Skin epidermis (tissue), 12 donors: ENCODE data around the gene TTLL13.
A peak's percentile ranks its signal among the peaks of the same experiment; 100 is the strongest.

Experiments
- H3K27ac ChIP-seq, 21 experiments: fragments of 200-600 bp; sonication (generic) in 11 of 21; one replicate each; pipeline ENCODE4 v1.5.0; 2020; ENCODE audit warnings: mild to moderate bottlenecking in 3 of 21, inconsistent platforms in 2 of 21, moderate library complexity in 2 of 21
- H3K4me3 ChIP-seq, 7 experiments: fragments of 200-600 bp; sonication (generic) in 2 of 7; one replicate each; pipeline ENCODE4 v1.5.0; 2020; ENCODE audit warnings: inconsistent platforms in 2 of 7, mild to moderate bottlenecking in 2 of 7, moderate library complexity in 1 of 7

TTLL13 gene, protein sequence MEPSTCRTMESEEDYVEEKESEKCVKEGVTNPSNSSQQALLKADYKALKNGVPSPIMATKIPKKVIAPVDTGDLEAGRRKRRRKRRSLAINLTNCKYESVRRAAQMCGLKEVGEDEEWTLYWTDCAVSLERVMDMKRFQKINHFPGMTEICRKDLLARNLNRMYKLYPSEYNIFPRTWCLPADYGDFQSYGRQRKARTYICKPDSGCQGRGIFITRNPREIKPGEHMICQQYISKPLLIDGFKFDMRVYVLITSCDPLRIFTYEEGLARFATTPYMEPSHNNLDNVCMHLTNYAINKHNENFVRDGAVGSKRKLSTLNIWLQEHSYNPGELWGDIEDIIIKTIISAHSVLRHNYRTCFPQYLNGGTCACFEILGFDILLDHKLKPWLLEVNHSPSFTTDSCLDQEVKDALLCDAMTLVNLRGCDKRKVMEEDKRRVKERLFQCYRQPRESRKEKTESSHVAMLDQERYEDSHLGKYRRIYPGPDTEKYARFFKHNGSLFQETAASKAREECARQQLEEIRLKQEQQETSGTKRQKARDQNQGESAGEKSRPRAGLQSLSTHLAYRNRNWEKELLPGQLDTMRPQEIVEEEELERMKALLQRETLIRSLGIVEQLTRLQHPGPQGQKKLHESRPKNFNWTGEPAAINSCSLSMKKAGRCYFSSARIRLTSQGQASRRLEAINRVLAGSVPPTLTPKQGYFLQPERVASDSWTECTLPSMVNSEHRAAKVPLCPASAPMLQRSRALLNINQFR

DNA sequence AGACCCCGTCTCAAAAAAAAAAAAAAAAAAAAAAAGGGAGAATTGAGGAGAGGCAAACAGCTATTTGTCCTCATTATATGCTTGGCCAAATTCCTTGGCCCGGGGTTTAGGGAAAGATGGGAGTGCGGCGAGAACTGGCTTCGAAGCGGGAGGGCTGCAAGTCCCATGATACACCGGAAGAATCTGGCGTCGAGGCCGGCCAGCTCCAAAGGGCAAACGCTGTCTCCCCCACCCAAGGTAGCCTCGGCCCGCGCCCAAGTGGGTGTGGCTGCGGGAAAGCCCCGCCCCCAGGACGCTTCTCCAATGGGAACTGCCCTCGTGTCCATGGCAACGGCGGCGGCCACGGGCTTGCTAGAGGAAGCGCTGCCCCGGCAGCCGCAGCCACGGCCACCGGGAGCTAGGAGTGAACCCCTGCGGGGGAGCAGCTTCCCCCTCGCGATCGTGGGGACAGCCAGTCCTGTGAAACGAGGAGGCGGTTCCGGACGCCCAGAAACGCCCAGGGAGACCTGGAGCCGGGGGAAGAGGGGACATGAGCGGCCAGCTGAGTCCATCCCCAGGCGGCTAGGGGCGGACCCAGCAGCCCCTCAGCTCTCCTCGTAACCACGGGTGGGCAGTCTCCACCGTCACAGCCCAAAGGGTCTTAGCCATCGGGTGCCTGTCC lies at the start of gene TTLL13:
Gene TTLL13 (plus strand): TSS at position 354 of the 661 bp plus-strand sequence. CDS start 1,075 bp downstream, outside the sequence.
- Histone ChIP-seq H3K4me3 (peak within 1 kb of the TSS; percentile 26 to 50 (median 43)), H3K27ac (peak within 1 kb of the TSS in 5 of 21 experiments; percentile 11 to 42 (median 18))

DNA sequence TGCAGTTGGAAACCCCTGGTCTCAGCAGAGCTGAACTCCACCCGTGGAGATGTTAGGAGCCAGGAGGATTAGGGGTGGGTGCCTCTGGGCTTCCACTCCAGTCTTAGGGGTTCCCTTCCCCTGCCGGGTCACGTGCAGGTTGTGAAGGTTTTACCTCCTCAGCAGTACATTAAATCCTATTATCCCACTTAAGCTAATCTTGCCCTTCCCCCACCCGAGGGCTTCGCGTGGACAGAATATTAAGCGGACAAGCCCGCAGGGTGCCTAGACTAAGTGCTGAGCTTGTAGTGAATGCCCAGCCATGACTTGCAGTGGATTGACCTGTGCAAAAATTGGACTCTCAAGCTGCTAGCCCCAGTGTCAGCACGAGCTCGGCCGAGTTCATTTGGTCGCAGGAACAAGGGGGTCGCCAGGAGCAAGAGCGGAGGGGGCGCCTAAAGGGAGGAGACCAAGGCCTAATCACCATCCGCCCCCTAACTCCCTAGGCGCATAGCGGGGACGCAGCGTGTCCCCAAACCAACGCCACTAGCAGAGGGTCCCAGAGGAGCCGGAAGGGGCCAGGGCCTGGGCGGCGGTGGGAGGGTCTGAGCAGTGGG lies 48.7 kb upstream of the TTLL13 start:
- Histone ChIP-seq H3K4me3 (peak overlapping the region; percentile 71 to 92 (median 85)), H3K27ac (peak overlapping the region; percentile 17 to 94 (median 88))

DNA sequence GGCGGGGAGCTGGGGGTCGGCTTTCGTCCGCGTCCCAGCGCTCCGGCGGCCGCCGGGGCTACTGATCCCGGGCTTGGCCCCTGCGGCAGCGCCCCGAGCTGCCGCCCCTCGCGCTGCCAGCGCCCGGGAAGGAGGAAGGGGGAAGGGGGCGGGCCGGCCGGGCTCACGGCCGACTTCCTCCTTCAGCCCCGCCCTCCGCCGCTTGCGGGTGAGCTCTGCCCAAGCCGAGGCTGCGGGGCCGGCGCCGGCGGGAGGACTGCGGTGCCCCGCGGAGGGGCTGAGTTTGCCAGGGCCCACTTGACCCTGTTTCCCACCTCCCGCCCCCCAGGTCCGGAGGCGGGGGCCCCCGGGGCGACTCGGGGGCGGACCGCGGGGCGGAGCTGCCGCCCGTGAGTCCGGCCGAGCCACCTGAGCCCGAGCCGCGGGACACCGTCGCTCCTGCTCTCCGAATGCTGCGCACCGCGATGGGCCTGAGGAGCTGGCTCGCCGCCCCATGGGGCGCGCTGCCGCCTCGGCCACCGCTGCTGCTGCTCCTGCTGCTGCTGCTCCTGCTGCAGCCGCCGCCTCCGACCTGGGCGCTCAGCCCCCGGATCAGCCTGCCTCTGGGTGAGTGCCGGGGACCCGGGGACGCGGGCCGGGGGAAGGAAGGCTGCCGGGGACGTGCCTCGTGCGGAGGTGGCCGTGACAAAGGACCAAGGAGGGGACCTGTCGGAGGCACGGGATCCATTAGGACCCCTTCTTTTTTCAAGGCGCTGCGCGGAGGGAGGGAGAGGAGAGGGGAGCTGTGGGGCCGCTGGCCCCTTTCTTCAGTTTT lies 48.0 kb upstream of the TTLL13 start, which contains the start of gene SEMA4B:
Gene SEMA4B (plus strand): TSS at position 201 of the 814 bp plus-strand sequence. CDS start 249 bp downstream, at position 450.
- peak within 1 kb of the TSS; percentile 71 to 92 (median 85) for H3K4me3 ChIP-seq
- H3K27ac ChIP-seq: peak within 1 kb of the TSS; percentile 17 to 94 (median 88)

DNA sequence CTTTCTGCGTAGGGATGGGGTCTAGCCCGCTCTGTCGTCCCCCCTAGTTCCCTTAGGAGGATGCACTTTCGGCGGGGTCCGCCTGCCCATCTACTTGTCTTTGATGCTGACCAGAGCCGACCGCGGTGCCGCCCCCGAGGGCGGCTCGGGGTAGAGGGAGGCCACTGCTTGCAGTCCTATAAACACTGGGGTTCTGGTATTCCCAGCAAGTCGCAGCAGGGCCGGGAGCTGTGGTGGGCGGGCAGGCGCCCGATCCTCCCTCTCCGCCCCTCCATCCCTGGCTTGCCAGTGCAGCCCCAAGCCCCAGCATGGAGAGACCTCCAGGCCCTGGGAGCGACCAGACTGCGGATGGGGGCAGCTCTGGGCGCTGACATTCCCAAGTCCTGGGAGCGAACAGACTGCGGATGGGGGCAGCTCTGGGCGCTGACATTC lies 47.4 kb upstream of the TTLL13 start:
- Histone ChIP-seq H3K4me3 (peak overlapping the region; percentile 71 to 92 (median 85)), H3K27ac (peak overlapping the region; percentile 17 to 94 (median 88))

DNA sequence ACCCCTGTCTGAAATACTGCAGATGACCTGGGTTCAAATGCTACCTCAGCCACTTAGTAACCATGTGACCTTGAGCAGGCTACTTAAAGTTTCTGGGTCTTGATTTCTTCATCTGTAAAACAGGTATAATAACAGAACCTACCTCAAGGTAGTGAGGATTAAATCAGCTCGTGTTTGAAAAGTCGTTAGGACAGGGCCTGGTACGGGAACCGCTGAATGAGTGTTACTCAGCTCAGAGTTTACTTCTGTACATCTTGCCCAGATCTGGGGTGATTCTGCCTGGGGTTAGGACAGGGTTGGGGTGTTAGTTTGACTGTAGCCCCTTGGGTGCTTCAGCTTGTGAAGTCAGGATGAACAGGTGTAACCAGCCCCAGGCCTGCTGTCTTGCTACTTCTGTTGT lies 46.4 kb upstream of the TTLL13 start:
- peak overlapping the region in 6 of 7 experiments; percentile 74 to 92 (median 86) for H3K4me3 ChIP-seq
- H3K27ac ChIP-seq: peak overlapping the region in 8 of 21 experiments; percentile 84 to 94 (median 91)

DNA sequence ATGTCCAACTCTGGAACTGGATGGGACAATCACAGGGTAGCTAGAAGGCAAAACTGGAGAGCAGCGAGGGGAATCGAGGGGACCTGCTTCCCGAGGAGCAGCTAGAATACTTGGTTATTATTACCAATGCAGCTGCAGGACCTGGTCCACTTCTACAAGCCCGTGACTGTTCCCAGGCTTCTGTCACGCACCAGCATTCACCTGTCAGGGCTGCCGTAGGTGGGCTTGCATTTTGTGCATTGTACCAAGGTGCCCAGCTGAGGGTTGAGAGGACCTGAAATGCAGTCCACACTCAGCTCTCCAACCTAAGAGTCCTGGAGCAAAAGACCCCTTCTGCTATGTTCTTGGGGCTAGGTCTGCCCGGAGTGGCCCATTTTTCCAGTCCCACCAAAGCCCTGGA lies 45.9 kb upstream of the TTLL13 start:
- peak overlapping the region in 7 of 21 experiments; percentile 25 to 94 (median 87) for H3K27ac ChIP-seq
- H3K4me3 ChIP-seq: peak overlapping the region in 4 of 7 experiments; percentile 5 to 88 (median 78)

DNA sequence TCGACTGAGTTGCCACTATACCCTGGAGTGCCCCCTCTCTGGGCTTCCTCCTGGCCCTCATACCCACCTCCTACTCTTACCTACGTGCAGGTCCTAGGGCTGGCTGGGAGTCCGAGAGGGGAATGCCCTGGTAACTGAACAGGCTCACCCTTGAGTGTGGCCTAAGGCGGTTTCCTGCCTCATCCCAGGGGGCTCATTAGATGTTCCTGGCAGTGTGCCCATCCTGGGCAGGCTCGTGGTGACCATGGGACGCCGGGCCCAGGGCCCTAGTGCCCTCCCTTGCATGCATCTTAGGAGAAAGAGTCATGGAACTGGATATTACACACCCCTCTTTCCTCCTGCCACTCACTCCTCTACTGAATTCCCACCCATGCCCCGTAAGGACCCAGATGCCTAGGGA lies 45.4 kb upstream of the TTLL13 start:
- Histone ChIP-seq H3K27ac (peak overlapping the region in 5 of 21 experiments; percentile 20 to 84 (median 38)), H3K4me3 (peak overlapping the region in 3 of 7 experiments; percentile 5 to 88 (median 83))

DNA sequence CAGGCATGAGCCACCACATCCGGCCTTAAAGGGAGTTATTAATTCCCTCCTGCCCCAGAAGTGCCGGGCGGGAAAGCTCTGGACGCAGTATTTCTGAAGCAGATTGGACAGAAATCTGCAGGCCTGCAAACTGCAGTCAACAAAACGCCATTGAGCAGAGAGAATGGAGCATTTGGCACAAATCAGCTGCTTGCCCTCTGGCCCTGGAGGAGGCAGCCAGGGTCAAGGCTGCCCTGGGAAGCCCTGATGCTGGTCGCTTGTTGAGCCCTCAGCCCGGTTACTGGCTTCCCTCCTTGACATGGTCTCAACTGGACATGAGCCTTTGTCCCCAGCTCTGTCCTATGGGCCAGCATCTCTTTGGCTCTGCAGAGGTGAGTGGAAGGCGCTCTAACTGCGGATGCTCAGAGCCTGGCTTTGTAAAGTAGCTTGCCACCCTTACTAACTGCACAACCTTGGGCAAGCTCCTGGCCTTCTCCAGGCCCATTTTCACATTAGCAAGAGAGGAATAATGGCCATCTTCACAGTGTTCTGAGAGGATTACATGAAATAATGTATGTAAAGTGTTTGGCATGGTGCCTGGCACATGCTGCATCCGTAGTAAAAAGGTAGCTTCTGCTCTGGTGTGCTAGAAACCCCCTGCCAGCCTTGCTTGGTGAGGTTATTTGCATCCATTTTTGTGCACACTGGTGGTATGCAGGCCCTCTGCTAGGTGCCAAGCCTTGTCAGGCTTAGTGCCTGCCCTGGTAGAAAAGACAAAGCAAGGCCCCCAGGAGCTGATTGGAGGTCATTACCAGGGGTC lies 44.1 kb upstream of the TTLL13 start:
- Histone ChIP-seq H3K4me3 (no peak overlapping the region), H3K27ac (peak overlapping the region in 1 of 21 experiments; percentile 22)

DNA sequence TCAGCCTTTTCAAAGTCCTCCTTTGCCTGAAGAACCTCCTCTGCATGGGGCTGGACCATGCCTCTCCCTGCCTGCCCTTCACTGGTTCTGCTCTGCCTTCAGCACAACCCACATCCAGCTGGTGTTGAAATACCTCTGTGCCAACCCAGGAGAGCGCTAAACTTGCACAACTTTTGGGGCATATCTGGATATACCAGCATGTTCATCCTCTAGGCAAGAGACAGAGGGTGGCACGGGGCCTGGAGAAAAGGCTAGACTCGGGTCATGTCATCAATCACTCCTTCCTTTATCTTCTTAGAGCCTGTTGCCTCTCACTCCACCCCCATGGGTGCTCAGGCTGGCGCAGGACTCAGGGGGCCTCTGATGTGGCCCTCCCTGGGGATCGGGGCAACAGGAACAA lies 43.5 kb upstream of the TTLL13 start:
- no peak overlapping the region for H3K4me3 ChIP-seq
- peak overlapping the region in 5 of 21 experiments; percentile 14 to 44 (median 22) for H3K27ac ChIP-seq

DNA sequence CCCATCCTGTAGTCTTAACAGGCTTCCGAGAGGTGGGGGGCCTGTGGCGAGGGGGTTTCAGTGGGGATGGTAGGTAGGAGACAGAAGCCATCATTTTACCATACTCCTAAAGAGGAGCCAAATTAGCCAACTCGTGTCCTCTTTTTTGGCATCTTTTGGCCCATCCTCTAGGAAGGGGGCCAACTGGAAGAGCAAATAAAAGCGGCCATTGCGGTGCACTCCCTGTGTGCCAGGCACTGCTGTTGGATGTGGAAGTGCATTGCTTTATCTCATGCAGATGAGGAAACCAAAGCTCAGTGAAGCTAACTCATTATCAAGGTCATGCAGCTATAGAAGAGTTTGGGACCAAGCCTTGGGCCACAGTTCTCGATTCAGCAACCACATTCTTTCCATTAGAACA lies 42.1 kb upstream of the TTLL13 start:
- Histone ChIP-seq H3K4me3 (no peak overlapping the region), H3K27ac (peak overlapping the region in 1 of 21 experiments; percentile 22)

DNA sequence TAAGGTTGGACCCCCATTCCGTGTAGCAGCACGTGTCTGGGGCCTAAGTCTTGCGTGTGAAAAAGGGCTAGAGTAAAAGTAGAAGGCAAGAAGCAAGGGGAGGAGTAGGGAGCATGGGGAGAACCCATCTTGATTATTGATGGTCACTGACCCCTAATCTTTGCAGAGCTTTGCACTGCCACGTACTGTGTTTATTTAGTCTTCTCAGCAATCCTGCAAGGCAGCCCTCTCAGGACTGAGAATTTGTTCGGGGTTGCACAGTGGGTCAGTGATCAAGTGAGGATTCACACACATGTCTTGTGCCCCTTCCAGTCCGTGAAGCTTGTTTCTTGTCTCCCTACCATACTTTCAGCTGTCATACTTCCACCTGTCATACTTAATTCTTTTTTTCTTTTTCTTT lies 41.0 kb upstream of the TTLL13 start:
- Histone ChIP-seq H3K27ac (no peak overlapping the region), H3K4me3 (no peak overlapping the region)

DNA sequence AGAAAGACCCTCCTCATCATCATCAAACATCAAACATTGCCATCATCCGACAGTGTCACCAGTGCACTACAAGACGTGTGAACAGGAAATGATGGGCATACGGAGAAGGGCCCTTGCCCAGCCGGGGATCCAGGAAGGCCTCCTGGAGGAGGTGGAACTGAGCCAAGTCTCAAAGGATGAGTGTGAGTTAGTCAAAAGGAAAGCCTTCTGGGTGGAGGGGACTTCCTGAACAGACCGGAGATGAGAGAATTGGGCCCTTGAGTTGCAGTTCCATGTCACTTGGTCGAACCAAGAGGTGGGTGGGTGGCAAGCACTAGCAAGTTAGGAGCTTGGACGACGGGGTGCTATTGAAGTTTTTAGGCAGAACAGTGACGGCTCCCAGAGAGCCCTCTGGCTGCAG lies 39.8 kb upstream of the TTLL13 start:
- Histone ChIP-seq H3K4me3 (no peak overlapping the region), H3K27ac (peak overlapping the region in 7 of 21 experiments; percentile 16 to 91 (median 84))

DNA sequence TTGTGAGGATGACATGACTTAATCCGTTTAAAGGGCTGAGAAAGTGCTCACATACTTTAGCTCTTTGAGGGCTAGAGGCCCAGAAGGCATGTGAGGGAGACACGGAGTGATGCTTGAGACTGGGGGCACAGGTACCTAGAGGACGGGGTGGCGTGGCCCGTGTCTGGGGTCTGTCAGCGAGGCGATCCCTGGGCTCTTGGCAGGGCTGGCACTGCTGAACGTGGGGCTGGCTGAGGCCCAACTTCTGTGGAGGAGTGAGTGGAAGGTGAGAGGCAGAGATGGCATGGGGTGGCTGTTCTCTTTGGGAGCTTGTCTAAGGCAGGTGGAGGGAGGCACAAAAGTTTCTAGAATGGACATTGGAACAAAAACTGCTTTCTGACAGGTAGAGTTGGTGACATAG lies 38.8 kb upstream of the TTLL13 start:
- peak overlapping the region in 17 of 21 experiments; percentile 52 to 92 (median 84) for H3K27ac ChIP-seq
- no peak overlapping the region for H3K4me3 ChIP-seq

DNA sequence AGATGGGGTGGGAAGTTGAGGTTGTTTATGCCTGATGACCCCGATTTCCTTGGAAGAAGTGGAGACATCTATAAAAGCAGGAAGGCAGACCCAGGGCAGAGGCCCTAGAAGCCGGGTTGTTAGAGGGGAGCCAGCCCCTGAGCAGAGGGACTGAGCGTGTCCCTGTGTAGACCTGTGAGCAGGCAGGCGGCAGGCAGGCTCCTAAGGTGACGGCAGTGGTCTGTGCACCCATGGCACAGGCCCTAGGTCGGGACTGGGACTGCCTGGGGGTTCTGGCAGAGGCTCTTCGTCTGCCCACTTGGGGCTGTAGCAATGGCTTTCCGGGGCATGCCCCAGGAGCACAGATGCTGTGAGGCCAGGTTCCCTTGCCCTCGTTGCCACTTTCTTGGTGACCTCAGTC lies 38.3 kb upstream of the TTLL13 start:
- H3K4me3 ChIP-seq: no peak overlapping the region
- peak overlapping the region in 20 of 21 experiments; percentile 52 to 92 (median 82) for H3K27ac ChIP-seq

DNA sequence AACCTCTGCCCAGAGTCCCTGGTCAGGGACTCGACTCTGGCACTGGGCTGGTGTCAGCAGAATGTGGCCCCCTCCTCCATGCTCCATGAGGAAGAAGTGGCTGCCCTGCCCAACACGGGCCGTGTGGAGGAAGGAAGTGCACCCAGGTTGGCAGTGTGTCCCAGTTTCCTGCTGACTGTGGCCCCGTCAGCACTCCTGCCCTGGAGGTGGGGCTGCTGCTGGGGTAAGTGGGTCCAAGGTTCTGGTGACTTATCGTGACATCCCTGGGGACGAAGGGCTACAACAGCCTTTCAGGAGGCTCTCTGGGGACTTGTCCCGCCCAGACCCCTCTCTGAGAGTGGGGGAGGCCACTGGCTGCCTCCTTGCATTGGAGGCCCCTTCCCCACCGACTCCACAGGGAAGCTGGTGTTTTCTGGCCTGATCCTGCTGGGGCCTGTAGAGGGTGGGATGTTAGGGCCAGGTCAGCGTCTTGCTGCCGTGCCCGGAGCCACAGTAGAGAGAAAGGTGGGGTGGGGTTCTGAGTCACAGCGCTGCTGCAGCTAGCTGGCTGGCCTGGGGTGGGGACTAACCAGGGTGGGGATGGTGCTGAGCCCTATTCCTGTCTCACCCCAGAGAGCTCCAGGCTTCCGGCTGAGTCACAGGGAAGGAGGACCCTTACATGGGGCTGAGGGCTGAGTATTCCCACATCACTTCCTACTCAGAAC lies 37.8 kb upstream of the TTLL13 start:
- Histone ChIP-seq H3K27ac (peak overlapping the region in 20 of 21 experiments; percentile 52 to 92 (median 82)), H3K4me3 (no peak overlapping the region)

DNA sequence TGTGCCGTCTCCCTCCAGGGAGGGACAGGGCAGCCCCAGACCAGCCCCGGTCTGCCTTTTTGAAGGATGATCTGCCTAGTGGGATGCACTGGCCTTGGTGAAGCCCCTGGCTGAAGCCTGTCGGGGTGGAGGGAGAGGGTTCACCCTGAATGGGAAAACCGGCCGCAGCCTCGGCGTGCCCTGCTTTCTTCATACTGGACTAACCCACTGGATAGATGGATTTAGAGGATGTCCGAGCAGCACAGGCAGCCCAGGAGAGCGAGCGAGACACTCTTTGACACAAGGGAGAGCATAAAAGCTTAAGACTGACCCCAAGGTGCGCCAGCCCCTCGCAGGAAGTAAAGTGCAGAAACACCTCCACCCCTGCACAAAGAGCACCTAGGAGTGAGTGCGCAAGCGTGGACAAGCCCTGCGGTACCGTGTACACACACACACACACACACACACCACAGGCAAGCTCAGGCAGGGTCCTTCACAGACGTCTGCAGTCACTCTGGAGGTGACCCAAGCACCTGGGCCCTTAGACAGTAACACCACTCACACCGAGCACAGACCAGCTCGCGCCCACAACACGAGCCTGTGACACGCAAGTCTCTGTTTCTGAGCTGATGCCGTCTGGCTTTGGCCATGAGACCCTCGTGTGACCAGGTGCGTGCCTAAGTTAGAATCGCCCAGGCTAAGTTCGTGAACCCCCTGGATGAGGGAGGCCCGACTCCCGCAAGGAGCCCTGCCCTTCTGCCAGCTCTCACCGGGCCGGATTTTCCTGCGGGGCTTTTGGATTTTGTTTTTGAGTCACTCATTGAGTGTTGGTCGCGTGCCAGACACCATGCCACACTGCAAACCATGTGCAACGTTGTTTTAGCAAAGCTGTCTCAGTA lies 36.9 kb upstream of the TTLL13 start:
- H3K27ac ChIP-seq: peak overlapping the region; percentile 16 to 92 (median 81)

More for the DNA sequence above, 36.9 kb upstream of the TTLL13 start:
- no peak overlapping the region for H3K4me3 ChIP-seq
